ENCODE data around the gene ATG4C.
A peak's percentile ranks its signal among the peaks of the same experiment; 100 is the strongest.
"Not testable (repeated sequence)": the region's sequence is repeated elsewhere in the genome, so short reads cannot be mapped to it uniquely, and the experiment has no call there.

ATG4C gene

DNA sequence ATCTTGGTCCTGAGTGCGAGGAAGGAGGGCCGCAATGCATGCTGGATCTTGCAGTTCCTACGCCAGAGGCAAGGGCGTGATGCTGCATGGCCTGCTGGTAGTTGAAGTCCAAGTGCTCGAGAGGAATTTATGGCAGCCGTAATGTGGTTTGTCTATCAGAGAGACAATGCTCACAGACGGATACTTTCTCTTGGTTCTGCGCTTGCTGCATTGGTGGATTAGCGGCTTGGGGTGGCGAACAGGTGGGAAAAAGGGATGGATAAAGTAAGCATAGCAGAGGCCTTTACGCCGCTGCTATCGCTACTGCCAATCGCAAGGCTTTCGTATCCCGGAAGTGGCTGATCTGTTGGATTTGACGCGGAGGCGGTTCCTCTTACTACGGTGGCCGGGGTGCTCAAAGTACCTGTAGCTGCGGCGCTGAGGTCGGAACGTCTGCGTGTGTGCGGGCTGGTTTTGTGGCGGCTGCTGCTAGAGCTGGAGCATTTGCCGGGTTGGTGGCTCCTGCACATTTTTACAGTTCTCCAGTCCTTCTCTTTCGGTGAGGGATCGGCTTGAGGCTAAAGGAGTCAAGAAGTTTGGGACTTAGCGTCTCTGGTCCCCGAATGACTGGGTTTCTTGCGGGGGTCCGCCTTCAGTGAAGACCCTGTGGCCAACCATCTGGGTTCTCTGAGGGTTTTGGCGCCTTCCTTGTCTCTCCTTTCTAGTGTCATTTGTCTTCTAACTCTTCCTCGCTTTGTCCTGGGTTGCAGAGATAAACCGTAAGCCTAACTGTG is at the start of gene ATG4C:
Gene ATG4C (plus strand): TSS at position 397 of the 773 bp plus-strand sequence. CDS start 19,655 bp downstream, outside the sequence.
- DNase-seq, result peak; percentile 61 to 93

DNA sequence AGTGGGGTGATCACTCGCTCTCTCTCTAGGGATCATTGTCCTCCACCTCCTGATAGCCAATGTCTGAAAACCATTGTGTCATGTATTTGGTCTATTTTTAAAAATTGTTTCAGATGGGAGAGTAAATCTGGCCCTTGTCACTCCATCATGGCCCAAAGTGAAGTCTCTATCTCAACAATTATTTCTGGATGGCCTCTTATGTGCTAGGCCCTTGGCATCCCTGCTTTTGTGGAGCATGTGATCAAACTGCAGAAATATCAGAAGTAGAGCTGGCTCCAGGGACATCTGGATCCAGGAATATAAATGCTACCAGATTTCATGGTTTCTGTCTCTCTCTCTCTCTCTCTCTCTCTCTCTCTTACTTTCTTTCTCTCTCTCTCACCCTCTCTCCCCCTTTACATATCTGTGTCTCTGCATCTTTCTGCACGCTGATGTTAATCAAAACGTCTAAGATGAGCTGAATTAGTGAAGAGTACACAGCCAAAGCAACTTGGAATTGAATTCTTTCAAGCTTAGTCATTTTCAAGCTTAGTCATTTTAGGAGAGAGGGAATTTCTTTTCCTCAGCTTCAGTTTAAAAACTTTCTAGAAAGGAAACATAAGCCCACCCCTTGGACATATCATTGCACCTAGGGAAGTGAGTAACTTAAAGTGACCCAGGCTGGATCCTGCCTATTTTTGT is 48.3 kb upstream of the ATG4C start:
- DNase-seq, result no peak

- DNase-seq, result not testable (repeated sequence)
Observed at GRCh38 chr1:62740701-62741100, 43.2 kb upstream of the ATG4C start.

- no peak for DNase-seq
Observed at GRCh38 chr1:62744611-62745577, 39.0 kb upstream of the ATG4C start.

DNA sequence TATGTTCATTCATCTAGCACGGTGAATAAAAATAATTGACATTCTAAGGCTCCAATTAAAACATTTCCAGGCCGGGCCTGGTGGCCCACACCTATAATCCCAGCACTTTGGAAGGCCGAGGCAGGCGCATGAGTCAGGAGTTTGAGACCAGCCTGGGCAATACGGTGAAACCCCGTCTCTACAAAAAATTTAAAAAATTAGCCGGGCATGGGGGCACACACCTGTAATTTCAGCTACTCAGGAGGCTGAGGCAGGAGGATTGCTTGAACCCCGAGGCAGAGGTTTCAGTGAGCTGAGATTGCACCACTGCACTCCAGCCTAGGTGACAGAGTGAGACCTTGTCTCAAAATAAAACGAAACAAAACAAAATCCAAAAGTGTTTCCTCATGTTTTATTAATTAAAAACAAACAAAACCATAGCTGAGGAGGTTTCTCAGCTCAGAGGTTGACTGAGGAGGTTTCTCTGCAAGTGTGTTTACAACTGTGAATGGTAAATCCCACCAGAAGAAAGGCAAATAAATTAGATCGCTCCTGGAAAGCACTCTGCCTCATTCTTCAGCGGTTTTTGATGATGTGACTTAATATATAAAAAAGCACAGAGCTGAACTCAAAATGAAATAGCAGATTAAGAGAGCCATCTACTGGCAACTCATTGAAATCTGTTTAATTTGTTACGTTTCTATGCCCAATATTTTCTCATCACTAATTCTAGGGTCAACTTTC is 37.7 kb upstream of the ATG4C start:
- DNase-seq, result peak in 1 of 2 experiments; percentile 56

GRCh38 chr1:62746809-62747138 is 37.2 kb upstream of the ATG4C start:
- DNase-seq, result no peak

DNA sequence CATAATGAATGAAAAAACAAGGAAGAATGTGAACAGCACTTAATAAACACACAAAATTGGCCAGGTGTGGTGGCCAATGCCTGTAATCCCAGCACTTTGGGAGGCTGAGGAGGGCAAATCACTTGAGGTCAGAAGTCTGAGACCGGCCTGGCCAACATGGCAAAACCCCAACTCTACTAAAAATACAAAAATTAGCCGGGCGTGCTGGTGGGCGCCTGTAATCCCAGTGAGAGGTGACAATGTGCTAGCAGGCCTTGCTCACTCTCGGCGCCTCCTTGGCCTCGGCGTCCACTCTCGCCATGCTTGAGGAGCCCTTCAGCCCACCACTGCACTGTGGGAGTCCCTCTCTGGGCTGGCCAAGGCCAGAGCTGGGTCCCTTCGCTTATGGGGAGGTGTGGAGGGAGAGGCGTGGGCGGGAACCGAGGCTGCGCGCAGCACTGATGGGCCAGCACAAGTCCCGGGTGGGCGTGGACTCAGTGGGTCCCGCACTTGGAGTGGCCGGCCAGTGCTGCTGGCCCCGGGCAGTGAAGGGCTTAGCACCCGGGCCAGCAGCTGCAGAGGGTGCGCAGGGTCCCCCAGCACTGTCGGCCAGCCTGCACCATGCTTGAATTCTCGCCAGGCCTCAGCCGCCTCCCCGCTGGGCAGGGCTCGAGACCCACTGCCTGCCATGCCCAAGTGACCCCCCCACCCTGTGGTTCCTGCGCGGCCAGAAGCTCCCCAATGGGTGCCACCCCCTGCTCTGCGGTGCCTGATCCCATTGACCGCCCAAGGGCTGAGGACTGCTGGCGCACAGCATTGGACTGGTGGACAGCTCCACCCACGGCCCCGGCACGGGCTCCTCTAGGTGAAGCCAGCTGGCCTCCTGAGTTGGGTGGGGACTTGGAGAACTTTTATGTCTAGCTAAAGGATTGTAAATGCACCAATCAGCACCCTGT is 30.6 kb upstream of the ATG4C start:
- DNase-seq, result no peak

DNA sequence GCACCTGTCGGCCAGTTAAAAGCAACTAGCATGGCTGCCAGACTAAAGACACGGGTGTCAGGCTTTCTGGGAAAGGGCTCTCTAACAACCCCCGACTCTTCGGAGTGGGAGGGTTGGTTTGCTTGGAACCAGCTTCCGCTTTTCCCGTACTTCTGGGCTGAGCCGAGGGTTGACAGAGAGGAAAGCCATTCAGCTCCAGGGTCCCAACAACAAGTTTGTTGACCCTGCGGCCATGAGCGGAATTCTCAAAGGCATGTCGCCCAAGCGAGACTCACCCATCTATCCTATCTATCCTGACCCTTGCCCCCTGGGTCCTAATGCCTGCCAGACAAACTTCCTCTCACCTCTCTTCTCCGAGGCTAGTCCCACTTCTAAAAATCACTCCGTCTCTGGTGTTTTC is 29.0 kb upstream of the ATG4C start:
- not testable (repeated sequence) for DNase-seq

DNA sequence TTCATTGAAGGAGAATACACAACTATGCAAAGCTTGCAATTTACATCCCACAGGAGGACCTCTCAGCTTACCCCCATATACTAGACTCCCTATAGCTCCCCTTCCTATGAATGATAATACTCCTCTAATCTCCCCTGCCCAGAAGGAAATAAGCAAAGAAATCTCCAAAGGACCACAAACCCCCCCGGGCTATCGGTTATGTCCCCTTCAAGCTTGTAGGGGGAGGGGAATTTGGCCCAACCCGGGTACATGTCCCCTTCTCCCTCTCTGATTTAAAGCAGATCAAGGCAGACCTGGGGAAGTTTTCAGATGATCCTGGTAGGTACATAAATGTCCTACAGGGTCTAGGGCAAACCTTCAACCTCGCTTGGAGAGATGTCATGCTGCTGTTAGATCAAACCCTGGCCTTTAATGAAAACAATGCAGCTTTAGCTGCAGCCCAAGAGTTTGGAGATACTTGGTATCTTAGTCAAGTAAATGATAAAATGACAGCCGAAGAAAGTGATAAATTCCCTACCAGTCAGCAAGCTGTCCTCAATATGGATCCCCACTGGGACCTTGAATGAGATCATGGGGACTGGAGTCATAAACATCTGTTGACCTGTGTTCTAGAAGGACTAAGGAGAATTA is 27.6 kb upstream of the ATG4C start:
- DNase-seq, result not testable (repeated sequence)

DNA sequence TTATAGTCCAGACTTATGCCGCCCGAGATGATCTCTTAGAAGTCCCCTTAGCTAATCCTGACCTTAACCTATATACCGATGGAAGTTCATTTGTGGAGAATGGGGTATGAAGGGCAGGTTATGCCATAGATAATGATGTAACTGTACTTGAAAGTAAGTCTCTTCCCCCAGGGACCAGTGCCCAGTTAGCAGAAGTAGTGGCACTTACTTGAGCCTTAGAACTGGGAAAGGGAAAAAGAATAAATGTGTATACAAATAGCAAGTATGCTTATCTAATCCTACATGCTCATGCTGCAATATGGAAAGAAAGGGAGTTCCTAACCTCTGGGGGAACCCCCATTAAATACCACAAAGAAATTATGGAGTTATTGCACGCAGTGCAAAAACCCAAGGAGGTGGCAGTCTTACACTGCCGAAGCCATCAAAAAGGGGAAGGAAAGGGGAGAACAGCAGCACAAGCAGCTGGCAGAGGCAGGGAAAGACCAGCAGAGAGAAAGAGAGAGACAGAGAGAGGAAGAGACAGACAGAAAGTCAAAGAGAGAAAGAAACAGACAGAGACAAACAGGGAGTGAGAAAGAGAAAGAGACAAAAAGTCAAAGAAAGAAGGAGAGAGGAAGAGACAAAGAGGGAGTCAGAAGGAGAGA is 24.6 kb upstream of the ATG4C start:
- not testable (repeated sequence) for DNase-seq

GRCh38 chr1:62760021-62760782 is 23.7 kb upstream of the ATG4C start:
- not testable (repeated sequence) for DNase-seq

DNA sequence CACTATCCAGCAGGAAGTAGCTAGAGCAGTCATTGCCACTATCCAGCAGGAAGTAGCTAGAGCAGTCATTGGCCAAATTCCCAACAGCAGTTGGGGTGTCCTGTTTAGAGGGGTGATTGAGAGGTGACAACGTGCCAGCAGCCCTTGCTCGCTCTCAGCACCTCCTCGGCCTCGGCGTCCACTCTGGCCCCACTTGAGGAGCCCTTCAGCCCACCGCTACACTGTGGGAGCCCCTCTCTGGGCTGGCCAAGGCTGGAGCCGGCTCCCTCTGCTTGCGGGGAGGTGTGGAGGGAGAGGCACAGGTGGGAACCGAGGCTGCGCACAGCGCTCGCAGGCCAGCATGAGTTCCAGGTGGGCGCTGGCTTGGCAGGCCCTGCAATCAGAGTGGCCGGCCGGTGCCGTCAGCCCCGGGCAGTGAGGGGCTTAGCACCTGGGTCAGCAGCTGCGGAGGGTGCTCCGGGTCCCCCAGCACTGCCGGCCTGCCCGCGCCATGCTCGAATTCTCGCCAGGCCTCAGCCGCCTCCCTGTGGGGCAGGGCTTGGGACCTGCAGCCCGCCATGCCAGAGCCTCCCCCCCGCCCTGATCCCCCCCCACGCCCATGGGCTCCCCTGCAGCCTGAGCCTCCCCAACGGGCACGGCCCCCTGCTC is 22.6 kb upstream of the ATG4C start:
- not testable (repeated sequence) for DNase-seq

GRCh38 chr1:62762027-62762426 is 21.9 kb upstream of the ATG4C start:
- not testable (repeated sequence) for DNase-seq

GRCh38 chr1:62765981-62766380 is 18.0 kb upstream of the ATG4C start:
- DNase-seq, result no peak

DNA sequence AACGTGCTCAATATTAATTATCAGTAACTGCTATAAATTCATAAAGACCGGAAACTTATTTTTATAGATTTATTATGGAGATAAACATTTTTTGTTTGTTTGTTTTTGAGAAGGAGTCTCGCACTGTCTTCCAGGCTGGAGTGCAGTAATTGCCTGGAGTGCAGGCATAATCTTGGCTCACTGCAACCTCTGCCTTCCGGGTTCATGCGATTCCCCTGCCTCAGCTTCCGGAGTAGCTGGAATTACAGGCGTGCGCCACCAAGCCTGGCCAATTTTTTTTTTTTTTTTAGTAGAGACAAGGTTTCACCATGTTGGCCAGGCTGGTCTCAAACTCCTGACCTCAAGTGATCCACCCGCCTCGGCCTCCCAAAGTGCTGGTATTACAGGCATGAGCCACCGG is 15.4 kb upstream of the ATG4C start:
- DNase-seq, result not testable (repeated sequence)

DNA sequence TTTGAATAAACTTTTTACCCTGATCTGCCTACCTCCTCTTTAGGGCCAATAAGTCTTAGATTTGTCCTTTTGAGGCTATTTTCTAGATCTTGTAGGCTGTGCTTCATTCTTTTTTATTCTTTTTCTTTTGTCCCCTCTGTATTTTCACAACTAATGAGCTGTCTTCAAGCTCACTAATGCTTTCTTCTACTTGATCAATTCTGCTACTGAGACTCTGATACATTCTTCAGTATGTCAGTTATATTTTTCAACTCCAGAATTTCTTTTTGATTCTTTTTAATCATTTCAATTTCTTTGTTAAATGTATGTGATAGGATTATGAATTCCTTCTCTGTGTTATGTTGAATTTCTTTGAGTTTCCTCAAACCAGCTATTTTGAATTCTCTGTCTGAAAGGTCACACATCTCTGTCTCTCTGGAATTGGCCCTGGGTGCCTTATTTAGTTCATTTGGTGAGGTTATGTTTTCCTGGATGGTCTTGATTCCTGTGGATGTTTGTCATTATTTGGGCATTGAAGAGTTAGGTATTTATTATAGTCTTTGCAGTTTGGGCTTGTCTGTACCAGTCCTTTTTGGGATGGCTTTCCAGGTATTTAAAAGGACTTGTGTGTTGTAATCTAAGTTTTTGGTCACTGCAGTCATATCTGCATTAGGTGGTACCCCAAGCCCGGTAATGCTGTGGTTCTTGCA is 11.2 kb upstream of the ATG4C start:
- no peak for DNase-seq

- DNase-seq, result no peak
Observed at GRCh38 chr1:62774006-62774405, 9.9 kb upstream of the ATG4C start.

GRCh38 chr1:62774971-62775595 is 8.8 kb upstream of the ATG4C start:
- DNase-seq, result no peak
